ENCODE results near the gene OPRM1.

OPRM1 gene

GRCh38 chr6:154232013-154232910, 193.2 kb downstream of the OPRM1 start:
- no peak for TF ChIP-seq RAD21 (IDR thresholded peaks at IDR 0.05; ENCODE audit: low read depth)

- TF ChIP-seq YY1 (IDR thresholded peaks at IDR 0.05; ENCODE audit: low read depth), result no peak
- no peak for TF ChIP-seq FOXM1 (IDR thresholded peaks at IDR 0.05; ENCODE audit: borderline replicate concordance, low read depth)
- no peak for TF ChIP-seq CREB1 (IDR thresholded peaks at IDR 0.05; ENCODE audit: low read depth)
- no peak for TF ChIP-seq TAF1 (IDR thresholded peaks at IDR 0.05; ENCODE audit: low read depth)
- TF ChIP-seq TEAD4 (IDR thresholded peaks at IDR 0.05), result no peak
- no peak for TF ChIP-seq ZBTB7A (IDR thresholded peaks at IDR 0.05; ENCODE audit: low read depth)
- no peak for TF ChIP-seq RAD21 (IDR thresholded peaks at IDR 0.05; ENCODE audit: low read depth)
- TF ChIP-seq TCF12 (IDR thresholded peaks at IDR 0.05; ENCODE audit: low read depth), result no peak
- no peak for TF ChIP-seq NFIC (IDR thresholded peaks at IDR 0.05)
- no peak for TF ChIP-seq EP300 (IDR thresholded peaks at IDR 0.05; ENCODE audit: borderline replicate concordance)
- TF ChIP-seq CEBPB (IDR thresholded peaks at IDR 0.05), result no peak
- no peak for TF ChIP-seq REST (IDR thresholded peaks at IDR 0.05; ENCODE audit: low read depth)
- no peak for TF ChIP-seq MAX (IDR thresholded peaks at IDR 0.05)
- TF ChIP-seq USF1 (IDR thresholded peaks at IDR 0.05), result no peak
These were observed 194.3 kb downstream of the OPRM1 start for GRCh38 chr6:154233383-154233782.

GRCh38 chr6:154234019-154234772, 195.2 kb downstream of the OPRM1 start:
- no peak for TF ChIP-seq ZBTB7A (IDR thresholded peaks at IDR 0.05; ENCODE audit: low read depth)
- no peak for TF ChIP-seq TEAD4 (IDR thresholded peaks at IDR 0.05)
- TF ChIP-seq RAD21 (IDR thresholded peaks at IDR 0.05; ENCODE audit: low read depth), result no peak
- no peak for TF ChIP-seq YY1 (IDR thresholded peaks at IDR 0.05; ENCODE audit: low read depth)
- no peak for TF ChIP-seq CEBPB (IDR thresholded peaks at IDR 0.05)
- TF ChIP-seq REST (IDR thresholded peaks at IDR 0.05; ENCODE audit: low read depth), result no peak
- no peak for TF ChIP-seq FOXM1 (IDR thresholded peaks at IDR 0.05; ENCODE audit: borderline replicate concordance, low read depth)
- TF ChIP-seq TCF12 (IDR thresholded peaks at IDR 0.05; ENCODE audit: low read depth), result no peak
- no peak for TF ChIP-seq TAF1 (IDR thresholded peaks at IDR 0.05; ENCODE audit: low read depth)
- TF ChIP-seq USF1 (IDR thresholded peaks at IDR 0.05), result no peak
- no peak for TF ChIP-seq CREB1 (IDR thresholded peaks at IDR 0.05; ENCODE audit: low read depth)
- TF ChIP-seq EP300 (IDR thresholded peaks at IDR 0.05; ENCODE audit: borderline replicate concordance), result no peak
- no peak for TF ChIP-seq EGR1 (IDR thresholded peaks at IDR 0.05)
- TF ChIP-seq MAX (IDR thresholded peaks at IDR 0.05), result no peak
- no peak for TF ChIP-seq NFIC (IDR thresholded peaks at IDR 0.05)

- no peak for TF ChIP-seq TAF1 (IDR thresholded peaks at IDR 0.05; ENCODE audit: low read depth)
These were observed 197.7 kb downstream of the OPRM1 start for GRCh38 chr6:154236646-154237301.

GRCh38 chr6:154238831-154239230, 199.8 kb downstream of the OPRM1 start:
- no peak for TF ChIP-seq FOXM1 (IDR thresholded peaks at IDR 0.05; ENCODE audit: borderline replicate concordance, low read depth)
- no peak for TF ChIP-seq TAF1 (IDR thresholded peaks at IDR 0.05; ENCODE audit: low read depth)
- no peak for TF ChIP-seq USF1 (IDR thresholded peaks at IDR 0.05)
- TF ChIP-seq ZBTB7A (IDR thresholded peaks at IDR 0.05; ENCODE audit: low read depth), result no peak
- no peak for TF ChIP-seq RAD21 (IDR thresholded peaks at IDR 0.05; ENCODE audit: low read depth)
- no peak for TF ChIP-seq YY1 (IDR thresholded peaks at IDR 0.05; ENCODE audit: low read depth)
- no peak for TF ChIP-seq EGR1 (IDR thresholded peaks at IDR 0.05)
- TF ChIP-seq EP300 (IDR thresholded peaks at IDR 0.05; ENCODE audit: borderline replicate concordance), result no peak
- TF ChIP-seq TEAD4 (IDR thresholded peaks at IDR 0.05), result no peak
- no peak for TF ChIP-seq CREB1 (IDR thresholded peaks at IDR 0.05; ENCODE audit: low read depth)
- TF ChIP-seq REST (IDR thresholded peaks at IDR 0.05; ENCODE audit: low read depth), result no peak
- TF ChIP-seq CEBPB (IDR thresholded peaks at IDR 0.05), result no peak
- TF ChIP-seq MAX (IDR thresholded peaks at IDR 0.05), result no peak
- no peak for TF ChIP-seq NFIC (IDR thresholded peaks at IDR 0.05)
- TF ChIP-seq TCF12 (IDR thresholded peaks at IDR 0.05; ENCODE audit: low read depth), result no peak

All from Ishikawa (cell line).